MCF 10A (cell line): ENCODE data around the gene PPP5C. TPM values are rescaled to one million over a fixed set of nuclear protein-coding genes. Genes with fewer than 3 reads are reported as not detected.

Source experiments
- BruUV-seq: library from RNA; stranded (reverse); fragments of 400-500 nt; replicated peaks from 2 replicates; lab custom pipeline; 2021; lab: Mats Ljungman, UMichigan
- CTCF ChIA-PET: fragments of 300-600 bp; sonication (Branson Sonifier 250); formaldehyde crosslinking; extraction: SDS; loops from one replicate; lab custom pipeline; 2021; ENCODE audit warnings: antibody characterized with exemption, inconsistent platforms; lab: Yijun Ruan, JAX
- POLR2A ChIA-PET: fragments of 300-600, 350-650 bp; sonication (Branson Sonifier 250); formaldehyde crosslinking; extraction: SDS; loops from one replicate; lab custom pipeline; 2020; ENCODE audit warnings: antibody characterized with exemption, inconsistent platforms; lab: Yijun Ruan, JAX
- DNase-seq: peaks from one replicate; pipeline ENCODE4 v3.0.0-alpha.2; 2018; ENCODE audit not compliant: unreplicated experiment
- H3K27ac Mint-ChIP-seq: one replicate; pipeline ENCODE4 v1.8.0; 2022; ENCODE audit warnings: mild to moderate bottlenecking, low read depth, mixed read lengths; ENCODE audit not compliant: unreplicated experiment
- H3K27me3 Mint-ChIP-seq: one replicate; pipeline ENCODE4 v1.8.0; 2022; ENCODE audit warnings: mixed read lengths; ENCODE audit not compliant: insufficient read depth, unreplicated experiment
- H3K36me3 Mint-ChIP-seq: one replicate; pipeline ENCODE4 v1.8.0; 2022; ENCODE audit warnings: mild to moderate bottlenecking, moderate library complexity, mixed read lengths; ENCODE audit not compliant: insufficient read depth, unreplicated experiment
- H3K4me1 Mint-ChIP-seq: one replicate; pipeline ENCODE4 v1.8.0; 2022; ENCODE audit warnings: mixed read lengths; ENCODE audit not compliant: insufficient read depth, unreplicated experiment
- H3K4me3 Mint-ChIP-seq: one replicate; pipeline ENCODE4 v1.8.0; 2022; ENCODE audit warnings: mild to moderate bottlenecking, moderate library complexity, mixed read lengths; ENCODE audit not compliant: unreplicated experiment
- H3K9me3 Mint-ChIP-seq: one replicate; pipeline ENCODE4 v1.8.0; 2022; ENCODE audit warnings: mixed read lengths; ENCODE audit not compliant: unreplicated experiment
- CTCF ChIP-seq: fragments of 200-600 bp; IDR thresholded peaks from one replicate; pipeline ENCODE4 v1.8.0; 2022; ENCODE audit warnings: antibody characterized with exemption, mild to moderate bottlenecking; ENCODE audit not compliant: unreplicated experiment
- intact Hi-C: fragments of 100-400 bp; cut with micrococcal nuclease; formaldehyde crosslinking; loops from 2 replicates; pipeline ENCODE4 v1.14.1; 2022
- total RNA-seq: library from RNA; stranded (reverse); gene quantifications from 2 replicates; pipeline ENCODE4 v1.2.3, GENCODE V29; 2022

Gene PPP5C
- total RNA-seq, 1 experiment from 2014 or later, result 81.5 TPM

- Mint-ChIP-seq H3K4me3 (no peak overlapping the region), H3K9me3 (no peaks in the 10 kb centered on the region), H3K27me3 (no peaks in the 10 kb centered on the region), H3K36me3 (peaks cover 18% of the 10 kb centered on the region), H3K4me1 (peaks cover 21% of the 10 kb centered on the region), H3K27ac (no peak overlapping the region)
- CTCF ChIA-PET, result interaction anchor here (0.9 kb wide), 1 partner anchor 8 kb away, joined by 3 read pairs; no protein-coding TSS in a partner anchor
- POLR2A ChIA-PET, result interaction anchor here (4.1 kb wide), 1 partner anchor 45 kb away, joined by 33 read pairs; no protein-coding TSS in a partner anchor
- no TSS peak for BruUV-seq
- no peak for TF ChIP-seq CTCF
- no peak for DNase-seq
- intact Hi-C loops, result no loop called here
Measured at GRCh38 chr19:46344363-46344762, 2.5 kb upstream of the PPP5C start.

GRCh38 chr19:46345157-46345556, 1.7 kb upstream of the PPP5C start:
- BruUV-seq, result no TSS peak
- peak overlapping the region; percentile 92 for H3K27ac Mint-ChIP-seq
- H3K9me3 Mint-ChIP-seq, result no peaks in the 10 kb centered on the region
- peak overlapping the region; percentile 100 for H3K4me3 Mint-ChIP-seq
- no peak for DNase-seq
- ChIA-PET POLR2A (interaction anchor here (0.6 to 4.1 kb wide), 2 partner anchors 45 to 277 kb away, joined by 5 to 33 read pairs; no protein-coding TSS in a partner anchor), CTCF (interaction anchor here (0.9 kb wide), 1 partner anchor 9 kb away, joined by 3 read pairs; no protein-coding TSS in a partner anchor)
- peaks cover 29% of the 10 kb centered on the region for H3K4me1 Mint-ChIP-seq
- H3K27me3 Mint-ChIP-seq, result no peaks in the 10 kb centered on the region
- H3K36me3 Mint-ChIP-seq, result peaks cover 18% of the 10 kb centered on the region
- TF ChIP-seq CTCF, result no peak
- intact Hi-C loops, result no loop called here

GRCh38 chr19:46347572-46347883, 641 bp downstream of the PPP5C start:
- peak overlapping the region; percentile 92 for H3K27ac Mint-ChIP-seq
- POLR2A ChIA-PET, result interaction anchor here (0.9 to 4.1 kb wide), 7 partner anchors 20 to 67 kb away, joined by 3 to 33 read pairs (median 4); no protein-coding TSS in a partner anchor
- no peak for TF ChIP-seq CTCF
- intact Hi-C loops, result loop anchor here (2.0 kb wide), 2 partner anchors 25 to 67 kb away; no protein-coding TSS in a partner anchor
- BruUV-seq, result no TSS peak
- peak overlapping the region; percentile 100 for H3K4me3 Mint-ChIP-seq
- peaks cover 30% of the 10 kb centered on the region for H3K36me3 Mint-ChIP-seq
- no peaks in the 10 kb centered on the region for H3K27me3 Mint-ChIP-seq
- CTCF ChIA-PET, result interaction anchor here (0.6 to 2.8 kb wide), 21 partner anchors 10 to 976 kb away, joined by 3 to 18 read pairs (median 4); no protein-coding TSS in a partner anchor
- no peak for DNase-seq
- no peaks in the 10 kb centered on the region for H3K9me3 Mint-ChIP-seq
- peaks cover 45% of the 10 kb centered on the region for H3K4me1 Mint-ChIP-seq

GRCh38 chr19:46347985-46348384, 1.1 kb downstream of the PPP5C start:
- POLR2A ChIA-PET, result interaction anchor here (1.1 to 4.1 kb wide), 6 partner anchors 20 to 67 kb away, joined by 3 to 33 read pairs (median 4); no protein-coding TSS in a partner anchor

More at GRCh38 chr19:46347985-46348384, 1.1 kb downstream of the PPP5C start:
- no peak for TF ChIP-seq CTCF
- H3K4me1 Mint-ChIP-seq, result peaks cover 45% of the 10 kb centered on the region
- BruUV-seq, result no TSS peak
- no peak for DNase-seq
- peaks cover 35% of the 10 kb centered on the region for H3K36me3 Mint-ChIP-seq
- peak overlapping the region; percentile 100 for H3K4me3 Mint-ChIP-seq
- peak overlapping the region; percentile 92 for H3K27ac Mint-ChIP-seq
- no peaks in the 10 kb centered on the region for H3K9me3 Mint-ChIP-seq
- CTCF ChIA-PET, result interaction anchor here (0.6 to 2.8 kb wide), 13 partner anchors 10 to 738 kb away, joined by 3 to 18 read pairs (median 4); no protein-coding TSS in a partner anchor
- H3K27me3 Mint-ChIP-seq, result no peaks in the 10 kb centered on the region
- intact Hi-C loops, result loop anchor here (2.0 kb wide), 2 partner anchors 25 to 67 kb away; no protein-coding TSS in a partner anchor
